ENCODE results near the gene TMBIM6. TPM values are rescaled to one million over a fixed set of nuclear protein-coding genes. Genes with fewer than 3 reads are reported as not detected.

The TMBIM6 gene
- total RNA-seq, 4 donors from 2014 or later: 201 to 298 (median 263) TPM

GRCh38 chr12:49797449-49797776 lies 56.1 kb downstream of the TMBIM6 start:
- intact Hi-C loops (cut with DNase I; ENCODE audit: low total_unique reads): no loop called here

GRCh38 chr12:49798248-49798647 lies 56.9 kb downstream of the TMBIM6 start:
- no peak for DNase-seq
- H3K4me1 ChIP-seq: no peaks in the 10 kb centered on the region
- H3K4me3 ChIP-seq: no peak overlapping the region
- no peak overlapping the region for H3K27ac ChIP-seq
- H3K36me3 ChIP-seq: no peaks in the 10 kb centered on the region
- H3K27me3 ChIP-seq: no peaks in the 10 kb centered on the region
- intact Hi-C loops (cut with DNase I; ENCODE audit: low total_unique reads): no loop called here
- H3K9me3 ChIP-seq: no peaks in the 10 kb centered on the region
- TF ChIP-seq POLR2A (IDR thresholded peaks at IDR 0.05) (no peak), CTCF (IDR thresholded peaks at IDR 0.05) (no peak)

More at GRCh38 chr12:49797449-49797776, 56.1 kb downstream of the TMBIM6 start:
- no peak for DNase-seq
- Histone ChIP-seq H3K27me3 (no peaks in the 10 kb centered on the region), H3K4me1 (no peaks in the 10 kb centered on the region), H3K4me3 (no peak overlapping the region), H3K27ac (no peak overlapping the region), H3K9me3 (no peaks in the 10 kb centered on the region), H3K36me3 (no peaks in the 10 kb centered on the region)
- TF ChIP-seq POLR2A (IDR thresholded peaks at IDR 0.05): no peak
- no peak for TF ChIP-seq CTCF (IDR thresholded peaks at IDR 0.05)

GRCh38 chr12:49798934-49799333 lies 57.6 kb downstream of the TMBIM6 start:
- intact Hi-C loops (cut with DNase I; ENCODE audit: low total_unique reads): no loop called here
- no peaks in the 10 kb centered on the region for H3K36me3 ChIP-seq

GRCh38 chr12:49800421-49801140 lies 59.2 kb downstream of the TMBIM6 start:
- intact Hi-C loops (cut with DNase I; ENCODE audit: low total_unique reads): no loop called here
- H3K27me3 ChIP-seq: no peaks in the 10 kb centered on the region
- TF ChIP-seq POLR2A (IDR thresholded peaks at IDR 0.05) (no peak), CTCF (IDR thresholded peaks at IDR 0.05) (no peak)
- no peaks in the 10 kb centered on the region for H3K9me3 ChIP-seq
- no peak overlapping the region for H3K4me3 ChIP-seq
- H3K4me1 ChIP-seq: no peaks in the 10 kb centered on the region
- no peak for DNase-seq
- no peaks in the 10 kb centered on the region for H3K36me3 ChIP-seq
- no peak overlapping the region for H3K27ac ChIP-seq

More at GRCh38 chr12:49798934-49799333, 57.6 kb downstream of the TMBIM6 start:
- Histone ChIP-seq H3K4me1 (no peaks in the 10 kb centered on the region), H3K27ac (no peak overlapping the region), H3K4me3 (no peak overlapping the region), H3K27me3 (no peaks in the 10 kb centered on the region), H3K9me3 (no peaks in the 10 kb centered on the region)
- DNase-seq: no peak
- TF ChIP-seq POLR2A (IDR thresholded peaks at IDR 0.05) (no peak), CTCF (IDR thresholded peaks at IDR 0.05) (no peak)

GRCh38 chr12:49801141-49802063 lies 60.0 kb downstream of the TMBIM6 start:
- no peaks in the 10 kb centered on the region for H3K27me3 ChIP-seq
- H3K4me1 ChIP-seq: no peaks in the 10 kb centered on the region
- no peak overlapping the region for H3K27ac ChIP-seq
- intact Hi-C loops (cut with DNase I; ENCODE audit: low total_unique reads): no loop called here
- no peaks in the 10 kb centered on the region for H3K9me3 ChIP-seq
- no peaks in the 10 kb centered on the region for H3K36me3 ChIP-seq
- no peak overlapping the region for H3K4me3 ChIP-seq
- no peak for TF ChIP-seq CTCF (IDR thresholded peaks at IDR 0.05)
- no peak for TF ChIP-seq POLR2A (IDR thresholded peaks at IDR 0.05)
- DNase-seq: no peak
